H1 (cell line): ENCODE measurements around the gene PSMC2. TPM values are rescaled to one million over a fixed set of nuclear protein-coding genes. Genes with fewer than 3 reads are reported as not detected.

Experiments
- CHD7 ChIP-seq: fragments of 300-600 bp; sonication (generic); IDR thresholded peaks from 2 replicates; pipeline ENCODE4 v1.7.1; 2012; ENCODE audit warnings: low read length, moderate library complexity, mild to moderate bottlenecking, inconsistent platforms; ENCODE audit not compliant: insufficient replicate concordance
- POU5F1 ChIP-seq: IDR thresholded peaks from 2 replicates; pipeline ENCODE4 v1.6.1; 2011; ENCODE audit warnings: low read depth, mild to moderate bottlenecking, low read length, moderate library complexity
- polyA plus RNA-seq, 7 experiments: library from polyadenylated mRNA; depleted of rRNA in 3 of 7; stranded (reverse) in 5 of 7; unstranded in 2 of 7; fragments of >200 nt in 5 of 7; fragments of 200-250 nt in 2 of 7; gene quantifications; 1 replicate in 5 of 7; 2 replicates in 1 of 7; 4 replicates in 1 of 7; pipeline versions ENCODE4 v1.2.1 to v1.2.3, GENCODE V29; 2011 to 2013; ENCODE audit warnings: missing spikeins in 2 of 7, mixed read lengths in 2 of 7
- total RNA-seq: library from RNA; stranded (reverse); fragmentation: NEBNext Ultra II Directional; extraction: Animal tissue kit (Norgen Biotek cat#: 25700); gene quantifications from 2 replicates; pipeline ENCODE4 v1.2.1, GENCODE V29; 2021

Gene PSMC2
- total and polyA plus RNA-seq, 2 of the 8 experiments (the other 6 are each of a cell fraction or from before 2014, with no cell fraction given), result 80.9 to 141 TPM

GRCh38 chr7:103391976-103392375, 44.5 kb downstream of the PSMC2 start (continued):
- TF ChIP-seq CHD7 (no peak), POU5F1 (no peak)
